ENCODE measurements around the gene RNASE7. TPM values are rescaled to one million over a fixed set of nuclear protein-coding genes. Genes with fewer than 3 reads are reported as not detected.

RNASE7 gene
- polyA plus RNA-seq, 4 donors, result 0.46 to 1.2 (median 0.89) TPM

GRCh38 chr14:21042918-21043317 is 756 bp downstream of the RNASE7 start:
- no peak for DNase-seq (ENCODE audit: low read depth in 4 of 4, low spot score in 2 of 4)

GRCh38 chr14:21043387-21043973 is 1.3 kb downstream of the RNASE7 start:
- no peak for DNase-seq (ENCODE audit: low read depth in 4 of 4, low spot score in 2 of 4)

- no peak for DNase-seq (ENCODE audit: low read depth in 4 of 4, low spot score in 2 of 4)
Observed at GRCh38 chr14:21043974-21044618, 1.9 kb downstream of the RNASE7 start.

GRCh38 chr14:21047378-21047781 is 5.2 kb downstream of the RNASE7 start:
- DNase-seq (ENCODE audit: low read depth in 4 of 4, low spot score in 2 of 4), result no peak

- no peak for DNase-seq (ENCODE audit: low read depth in 4 of 4, low spot score in 2 of 4)
Observed at GRCh38 chr14:21048638-21049037, 6.5 kb downstream of the RNASE7 start.

- DNase-seq (ENCODE audit: low read depth in 4 of 4, low spot score in 2 of 4), result no peak
Observed at GRCh38 chr14:21049271-21049673, 7.1 kb downstream of the RNASE7 start.

- no peak for DNase-seq (ENCODE audit: low read depth in 4 of 4, low spot score in 2 of 4)
Observed at GRCh38 chr14:21050597-21050996, 8.4 kb downstream of the RNASE7 start.

GRCh38 chr14:21053184-21054122 is 11.3 kb downstream of the RNASE7 start:
- DNase-seq (ENCODE audit: low read depth in 4 of 4, low spot score in 2 of 4), result no peak

- no peak for DNase-seq (ENCODE audit: low read depth in 4 of 4, low spot score in 2 of 4)
Observed at GRCh38 chr14:21054123-21054767, 12.1 kb downstream of the RNASE7 start.

GRCh38 chr14:21054768-21055145 is 12.6 kb downstream of the RNASE7 start:
- no peak for DNase-seq (ENCODE audit: low read depth in 4 of 4, low spot score in 2 of 4)

GRCh38 chr14:21055432-21056117 is 13.4 kb downstream of the RNASE7 start:
- DNase-seq (ENCODE audit: low read depth in 4 of 4, low spot score in 2 of 4), result no peak

- DNase-seq (ENCODE audit: low read depth in 4 of 4, low spot score in 2 of 4), result no peak
Observed at GRCh38 chr14:21056520-21057163, 14.5 kb downstream of the RNASE7 start.

GRCh38 chr14:21057803-21058675 is 15.9 kb downstream of the RNASE7 start, which contains the start of gene RNASE8:
TSS of gene RNASE8 (plus strand) at chr14:21057822. CDS start at chr14:21057893, 71 bp downstream.
- DNase-seq (ENCODE audit: low read depth in 4 of 4, low spot score in 2 of 4), result no peak

- DNase-seq (ENCODE audit: low read depth in 4 of 4, low spot score in 2 of 4), result no peak
Observed at GRCh38 chr14:21058903-21059302, 16.7 kb downstream of the RNASE7 start.

- no peak for DNase-seq (ENCODE audit: low read depth in 4 of 4, low spot score in 2 of 4)
Observed at GRCh38 chr14:21059842-21060613, 17.9 kb downstream of the RNASE7 start.

- no peak for DNase-seq (ENCODE audit: low read depth in 4 of 4, low spot score in 2 of 4)
Observed at GRCh38 chr14:21060614-21061346, 18.6 kb downstream of the RNASE7 start.

- DNase-seq (ENCODE audit: low read depth in 4 of 4, low spot score in 2 of 4), result no peak
Observed at GRCh38 chr14:21061347-21061668, 19.1 kb downstream of the RNASE7 start.

- DNase-seq (ENCODE audit: low read depth in 4 of 4, low spot score in 2 of 4), result no peak
Observed at GRCh38 chr14:21063479-21063878, 21.3 kb downstream of the RNASE7 start.

All from left renal cortex interstitium (tissue), 4 donors.